C4-2B (cell line): ENCODE data around the gene PLGRKT.

Source experiments
- ZFX ChIP-seq: fragments of 450-650 bp; IDR thresholded peaks from 2 replicates; pipeline ENCODE4 v1.6.1; 2017
- TF ChIP-seq, protein P1 (sequence below): fragments of 450-650 bp; conservative IDR thresholded peaks from 2 replicates; pipeline ENCODE4 v1.5.1; 2017; ENCODE audit warnings: mild to moderate bottlenecking

GRCh38 chr9:5450359-5451091, 12.8 kb upstream of the PLGRKT start, which contains the start of gene CD274:
- TF ChIP-seq, protein P1, sequence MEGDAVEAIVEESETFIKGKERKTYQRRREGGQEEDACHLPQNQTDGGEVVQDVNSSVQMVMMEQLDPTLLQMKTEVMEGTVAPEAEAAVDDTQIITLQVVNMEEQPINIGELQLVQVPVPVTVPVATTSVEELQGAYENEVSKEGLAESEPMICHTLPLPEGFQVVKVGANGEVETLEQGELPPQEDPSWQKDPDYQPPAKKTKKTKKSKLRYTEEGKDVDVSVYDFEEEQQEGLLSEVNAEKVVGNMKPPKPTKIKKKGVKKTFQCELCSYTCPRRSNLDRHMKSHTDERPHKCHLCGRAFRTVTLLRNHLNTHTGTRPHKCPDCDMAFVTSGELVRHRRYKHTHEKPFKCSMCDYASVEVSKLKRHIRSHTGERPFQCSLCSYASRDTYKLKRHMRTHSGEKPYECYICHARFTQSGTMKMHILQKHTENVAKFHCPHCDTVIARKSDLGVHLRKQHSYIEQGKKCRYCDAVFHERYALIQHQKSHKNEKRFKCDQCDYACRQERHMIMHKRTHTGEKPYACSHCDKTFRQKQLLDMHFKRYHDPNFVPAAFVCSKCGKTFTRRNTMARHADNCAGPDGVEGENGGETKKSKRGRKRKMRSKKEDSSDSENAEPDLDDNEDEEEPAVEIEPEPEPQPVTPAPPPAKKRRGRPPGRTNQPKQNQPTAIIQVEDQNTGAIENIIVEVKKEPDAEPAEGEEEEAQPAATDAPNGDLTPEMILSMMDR = peak; percentile 90
- TF ChIP-seq ZFX = no peak
